Loucy (cell line): ENCODE data around the gene ACTBL2.

Source experiments
- EZH2phosphoT487 ChIP-seq: fragments of 200-600 bp; IDR thresholded peaks from 2 replicates; pipeline ENCODE4 v1.6.1; 2018; ENCODE audit warnings: antibody characterized with exemption, mild to moderate bottlenecking, moderate library complexity, borderline replicate concordance
- TF ChIP-seq, protein P1 (sequence below): fragments of 200-600 bp; sonication (generic); conservative IDR thresholded peaks from 2 replicates; pipeline ENCODE4 v1.5.1; 2014; ENCODE audit warnings: mild to moderate bottlenecking, antibody characterized with exemption, low read length

DNA sequence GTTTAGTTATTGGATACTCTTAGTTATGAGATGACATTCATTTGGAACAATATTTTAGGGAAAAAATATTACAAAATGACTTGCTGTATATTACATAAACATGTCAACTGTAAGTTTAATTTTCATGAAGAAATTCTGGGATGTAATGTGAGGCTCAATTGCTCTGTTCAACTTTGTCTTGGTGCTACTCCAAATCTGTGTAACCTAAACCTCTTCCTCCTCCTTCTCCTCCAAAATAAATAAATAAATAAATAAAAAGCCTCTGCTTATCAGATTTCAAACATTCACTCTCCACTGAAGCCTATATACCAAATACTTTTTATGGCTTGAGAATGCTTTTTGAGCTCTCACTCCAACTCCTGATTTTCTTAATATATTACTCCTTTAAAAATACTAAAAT lies 27.7 kb downstream of the ACTBL2 start:
- TF ChIP-seq, protein P1, sequence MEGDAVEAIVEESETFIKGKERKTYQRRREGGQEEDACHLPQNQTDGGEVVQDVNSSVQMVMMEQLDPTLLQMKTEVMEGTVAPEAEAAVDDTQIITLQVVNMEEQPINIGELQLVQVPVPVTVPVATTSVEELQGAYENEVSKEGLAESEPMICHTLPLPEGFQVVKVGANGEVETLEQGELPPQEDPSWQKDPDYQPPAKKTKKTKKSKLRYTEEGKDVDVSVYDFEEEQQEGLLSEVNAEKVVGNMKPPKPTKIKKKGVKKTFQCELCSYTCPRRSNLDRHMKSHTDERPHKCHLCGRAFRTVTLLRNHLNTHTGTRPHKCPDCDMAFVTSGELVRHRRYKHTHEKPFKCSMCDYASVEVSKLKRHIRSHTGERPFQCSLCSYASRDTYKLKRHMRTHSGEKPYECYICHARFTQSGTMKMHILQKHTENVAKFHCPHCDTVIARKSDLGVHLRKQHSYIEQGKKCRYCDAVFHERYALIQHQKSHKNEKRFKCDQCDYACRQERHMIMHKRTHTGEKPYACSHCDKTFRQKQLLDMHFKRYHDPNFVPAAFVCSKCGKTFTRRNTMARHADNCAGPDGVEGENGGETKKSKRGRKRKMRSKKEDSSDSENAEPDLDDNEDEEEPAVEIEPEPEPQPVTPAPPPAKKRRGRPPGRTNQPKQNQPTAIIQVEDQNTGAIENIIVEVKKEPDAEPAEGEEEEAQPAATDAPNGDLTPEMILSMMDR, result no peak
- TF ChIP-seq EZH2phosphoT487, result no peak
